GM15510 (cell line): ENCODE data around the gene DRC1.

Experiments used
- POLR2A ChIP-seq: IDR thresholded peaks from 3 replicates; pipeline ENCODE4 v1.6.1; 2011; ENCODE audit warnings: borderline replicate concordance; ENCODE audit not compliant: insufficient read length; ENCODE audit errors: extremely low read depth

The DRC1 gene

GRCh38 chr2:26396734-26397298 is 4.9 kb upstream of the DRC1 start:
- no peak for TF ChIP-seq POLR2A

GRCh38 chr2:26399771-26400376 is 1.8 kb upstream of the DRC1 start:
- TF ChIP-seq POLR2A: no peak

GRCh38 chr2:26400723-26401122 is 997 bp upstream of the DRC1 start:
- no peak for TF ChIP-seq POLR2A

GRCh38 chr2:26407526-26407925 is 5.8 kb downstream of the DRC1 start:
- no peak for TF ChIP-seq POLR2A

- no peak for TF ChIP-seq POLR2A
Observed at GRCh38 chr2:26409785-26410184, 8.1 kb downstream of the DRC1 start.

- no peak for TF ChIP-seq POLR2A
Observed at GRCh38 chr2:26410764-26411243, 9.1 kb downstream of the DRC1 start.

GRCh38 chr2:26411419-26411818 is 9.7 kb downstream of the DRC1 start:
- no peak for TF ChIP-seq POLR2A

GRCh38 chr2:26412091-26412673 is 10.5 kb downstream of the DRC1 start:
- TF ChIP-seq POLR2A: no peak

GRCh38 chr2:26414311-26414710 is 12.6 kb downstream of the DRC1 start:
- no peak for TF ChIP-seq POLR2A

GRCh38 chr2:26421961-26422360 is 20.2 kb downstream of the DRC1 start:
- TF ChIP-seq POLR2A: no peak

- TF ChIP-seq POLR2A: no peak
Observed at GRCh38 chr2:26422947-26423629, 21.4 kb downstream of the DRC1 start.

GRCh38 chr2:26423750-26424149 is 22.0 kb downstream of the DRC1 start:
- TF ChIP-seq POLR2A: no peak

- TF ChIP-seq POLR2A: no peak
Observed at GRCh38 chr2:26424221-26424620, 22.5 kb downstream of the DRC1 start.

- TF ChIP-seq POLR2A: no peak
Observed at GRCh38 chr2:26428846-26429245, 27.1 kb downstream of the DRC1 start.

- TF ChIP-seq POLR2A: no peak
Observed at GRCh38 chr2:26429779-26430578, 28.3 kb downstream of the DRC1 start.
